Astrocyte (in vitro differentiated cells and primary cell): ENCODE data around the gene NHERF2. TPM values are rescaled to one million over a fixed set of nuclear protein-coding genes. Genes with fewer than 3 reads are reported as not detected.

Experiments used
- DNase-seq: peaks from one replicate; pipeline ENCODE4 v3.0.0-alpha.2; 2010; ENCODE audit warnings: low read depth
- FAIRE-seq: peaks from 2 replicates; lab custom pipeline; 2011; peaks lifted over from hg19 to GRCh38; lab: Jason Lieb, UNC
- H2AFZ ChIP-seq: 2 replicates; pipeline ENCODE4 v1.6.0; 2012; ENCODE audit warnings: low read depth, low read length, inconsistent platforms
- H3K27ac ChIP-seq: 2 replicates; pipeline ENCODE4 v1.5.1; 2011; ENCODE audit warnings: low read depth, low read length, inconsistent platforms
- H3K27me3 ChIP-seq: 2 replicates; pipeline ENCODE4 v1.6.0; 2011; ENCODE audit warnings: low read length, inconsistent platforms; ENCODE audit not compliant: insufficient read depth
- H3K36me3 ChIP-seq: 2 replicates; pipeline ENCODE4 v1.5.1; 2011; ENCODE audit warnings: low read length, inconsistent platforms; ENCODE audit not compliant: insufficient read depth
- H3K4me1 ChIP-seq: 2 replicates; pipeline ENCODE4 v1.5.1; 2011; ENCODE audit warnings: low read length, inconsistent platforms; ENCODE audit not compliant: insufficient read depth
- H3K4me2 ChIP-seq: 2 replicates; pipeline ENCODE4 v1.6.0; 2012; ENCODE audit warnings: low read length, inconsistent platforms
- H3K4me3 ChIP-seq: 2 replicates; pipeline ENCODE4 v1.5.1; 2011; ENCODE audit warnings: low read depth, mild to moderate bottlenecking, low read length, inconsistent platforms; ENCODE audit not compliant: insufficient read depth
- H3K79me2 ChIP-seq: 2 replicates; pipeline ENCODE4 v1.6.0; 2012; ENCODE audit warnings: mild to moderate bottlenecking, low read length, inconsistent platforms; ENCODE audit not compliant: insufficient read depth
- H3K9ac ChIP-seq: 2 replicates; pipeline ENCODE4 v1.6.0; 2012; ENCODE audit warnings: mild to moderate bottlenecking, low read length, inconsistent platforms
- H3K9me3 ChIP-seq: 2 replicates; pipeline ENCODE4 v1.5.1; 2012; ENCODE audit warnings: low read depth, mild to moderate bottlenecking, low read length, inconsistent platforms; ENCODE audit not compliant: insufficient read depth
- H4K20me1 ChIP-seq: 2 replicates; pipeline ENCODE4 v1.6.0; 2012; ENCODE audit warnings: low read length, inconsistent platforms; ENCODE audit not compliant: insufficient read depth
- H3K27ac Mint-ChIP-seq: one replicate; pipeline ENCODE4 v1.8.0; 2021; ENCODE audit warnings: mild to moderate bottlenecking, mixed read lengths; ENCODE audit not compliant: unreplicated experiment
- H3K27me3 Mint-ChIP-seq: one replicate; pipeline ENCODE4 v1.8.0; 2021; ENCODE audit warnings: low read depth, mixed read lengths; ENCODE audit not compliant: unreplicated experiment
- H3K36me3 Mint-ChIP-seq: one replicate; pipeline ENCODE4 v1.8.0; 2021; ENCODE audit warnings: low read depth, mixed read lengths; ENCODE audit not compliant: unreplicated experiment
- H3K4me1 Mint-ChIP-seq: one replicate; pipeline ENCODE4 v1.8.0; 2021; ENCODE audit warnings: low read depth, mixed read lengths; ENCODE audit not compliant: unreplicated experiment
- H3K4me3 Mint-ChIP-seq: one replicate; pipeline ENCODE4 v1.8.0; 2021; ENCODE audit warnings: mild to moderate bottlenecking, moderate library complexity, mixed read lengths; ENCODE audit not compliant: unreplicated experiment
- H3K9me3 Mint-ChIP-seq: one replicate; pipeline ENCODE4 v1.8.0; 2021; ENCODE audit warnings: mild to moderate bottlenecking, mixed read lengths; ENCODE audit not compliant: unreplicated experiment
- CTCF ChIP-seq: IDR thresholded peaks from 2 replicates; pipeline ENCODE4 v1.5.1; 2011; ENCODE audit warnings: low read depth, mild to moderate bottlenecking, inconsistent platforms, low read length, moderate library complexity; ENCODE audit not compliant: insufficient read depth
- EZH2 ChIP-seq: IDR thresholded peaks from 2 replicates; pipeline ENCODE4 v1.6.1; 2012; ENCODE audit warnings: mild to moderate bottlenecking, low read length, inconsistent platforms; ENCODE audit not compliant: insufficient read depth
- total RNA-seq: library from RNA; stranded (reverse); gene quantifications from 2 replicates; pipeline ENCODE4 v1.2.1, GENCODE V29; 2021

NHERF2 gene
- total RNA-seq, 1 donor from 2014 or later, result 92.5 TPM

GRCh38 chr16:2016407-2016922 lies 10.2 kb upstream of the NHERF2 start:
- Histone ChIP-seq H3K9ac (no peak overlapping the region), H3K79me2 (no peaks in the 10 kb centered on the region), H3K27me3 (no peaks in the 10 kb centered on the region), H3K27ac (no peak overlapping the region), H3K4me1 (peaks cover 9% of the 10 kb centered on the region), H3K36me3 (no peaks in the 10 kb centered on the region), H2AFZ (no peak overlapping the region), H3K4me2 (no peak overlapping the region), H3K4me3 (no peak overlapping the region), H3K9me3 (no peaks in the 10 kb centered on the region), H4K20me1 (no peaks in the 10 kb centered on the region)
- no peaks in the 10 kb centered on the region for H3K9me3 Mint-ChIP-seq
- H3K4me3 Mint-ChIP-seq, result no peak overlapping the region
- TF ChIP-seq EZH2 (no peak), CTCF (peak; percentile 32)
- peaks cover 17% of the 10 kb centered on the region for H3K27me3 Mint-ChIP-seq
- no peak overlapping the region for H3K27ac Mint-ChIP-seq
- H3K4me1 Mint-ChIP-seq, result no peaks in the 10 kb centered on the region
- no peak for FAIRE-seq
- peaks cover 2% of the 10 kb centered on the region for H3K36me3 Mint-ChIP-seq
- no peak for DNase-seq

- Mint-ChIP-seq H3K36me3 (no peaks in the 10 kb centered on the region), H3K4me3 (no peak within 1 kb of the TSS), H3K27me3 (peaks cover 20% of the 10 kb centered on the region), H3K9me3 (no peaks in the 10 kb centered on the region), H3K4me1 (peaks cover 1% of the 10 kb centered on the region), H3K27ac (no peak within 1 kb of the TSS)
- H3K36me3 ChIP-seq, result no peaks in the 10 kb centered on the region
- TF ChIP-seq CTCF, result no peak
- TF ChIP-seq EZH2, result no peak
- no peaks in the 10 kb centered on the region for H3K9me3 ChIP-seq
- no peaks in the 10 kb centered on the region for H3K79me2 ChIP-seq
- H2AFZ ChIP-seq, result peak within 1 kb of the TSS; percentile 63
- FAIRE-seq (no peak), DNase-seq (no peak)
- H3K4me2 ChIP-seq, result peak within 1 kb of the TSS; percentile 74
- H4K20me1 ChIP-seq, result no peaks in the 10 kb centered on the region
- H3K27ac ChIP-seq, result no peak within 1 kb of the TSS
- H3K4me3 ChIP-seq, result peak within 1 kb of the TSS; percentile 23
- H3K4me1 ChIP-seq, result peaks cover 15% of the 10 kb centered on the region
- no peak within 1 kb of the TSS for H3K9ac ChIP-seq
- H3K27me3 ChIP-seq, result no peaks in the 10 kb centered on the region
These were observed 7.2 kb upstream of the NHERF2 start, which contains the start of gene NPW for GRCh38 chr16:2019518-2019920. Gene NPW, plus strand, starts transcription at chr16:2019785.
